GM12878 (cell line): ENCODE results near the gene ABHD11. TPM values are rescaled to one million over a fixed set of nuclear protein-coding genes. Genes with fewer than 3 reads are reported as not detected.

Source experiments
- ATAC-seq: fragments of 200-7000 bp; cut with Tn5 transposase; 3 replicates; pipeline ENCODE4 v1.9.1; 2020; ENCODE audit warnings: mild to moderate bottlenecking, moderate library complexity
- BruUV-seq: library from RNA; stranded (reverse); fragments of 400-500 nt; replicated peaks from 2 replicates; lab custom pipeline; 2021; lab: Mats Ljungman, UMichigan
- CTCF ChIA-PET: fragments of 300-600 bp; sonication (Branson Sonifier 250); formaldehyde crosslinking; extraction: SDS; loops from one replicate; lab custom pipeline; 2021; ENCODE audit warnings: inconsistent platforms; lab: Yijun Ruan, JAX
- POLR2A ChIA-PET: fragments of 350-600 bp; formaldehyde crosslinking; extraction: SDS; loops from one replicate; lab custom pipeline; 2021; ENCODE audit warnings: inconsistent platforms; lab: Charles Lee
- RAD21 ChIA-PET: fragments of 300-600 bp; sonication (Branson Sonifier 250); formaldehyde crosslinking; loops from one replicate; lab custom pipeline; 2023; ENCODE audit warnings: antibody characterized with exemption; ENCODE audit not compliant: unreplicated experiment; lab: Charles Lee
- SMC1A ChIA-PET: fragments of 300-600 bp; sonication (Branson Sonifier 250); formaldehyde crosslinking; loops from one replicate; lab custom pipeline; 2023; ENCODE audit not compliant: unreplicated experiment, uncharacterized antibody; lab: Charles Lee
- DNase-seq: peaks from one replicate; pipeline ENCODE4 v3.0.0-alpha.2; 2011; ENCODE audit warnings: low read depth, low spot score
- FAIRE-seq: peaks from 3 replicates; lab custom pipeline; 2011; peaks lifted over from hg19 to GRCh38; lab: Jason Lieb, UNC
- H2AFZ ChIP-seq: 2 replicates; pipeline ENCODE4 v1.6.0; 2011; ENCODE audit warnings: low read depth, low read length, control low read depth; ENCODE audit not compliant: control insufficient read depth
- H3K27ac ChIP-seq: 2 replicates; pipeline ENCODE4 v1.5.1; 2011; ENCODE audit warnings: control low read depth; ENCODE audit not compliant: control insufficient read depth, insufficient read depth
- H3K27me3 ChIP-seq, 2 experiments: replicated peaks in 1 of 2; 2 replicates each; pipeline versions ENCODE4 v1.6.0 to v1.6.1; 2011; ENCODE audit warnings: low read length in 1 of 2; ENCODE audit not compliant: control insufficient read depth in 2 of 2, insufficient read depth in 2 of 2
- H3K36me3 ChIP-seq, 2 experiments: 2 replicates each; pipeline ENCODE4 v1.5.1; 2011; ENCODE audit warnings: low read length in 1 of 2; ENCODE audit not compliant: control insufficient read depth in 2 of 2, insufficient read depth in 2 of 2
- H3K4me1 ChIP-seq: 2 replicates; pipeline ENCODE4 v1.6.1; 2011; ENCODE audit warnings: mild to moderate bottlenecking, low read length, moderate library complexity, mixed read lengths; ENCODE audit not compliant: control insufficient read depth, insufficient read depth
- H3K4me2 ChIP-seq: 2 replicates; pipeline ENCODE4 v1.6.0; 2011; ENCODE audit warnings: control low read depth; ENCODE audit not compliant: control insufficient read depth, insufficient read depth
- H3K4me3 ChIP-seq: fragments of 200-600 bp; sonication (generic); 2 replicates; pipeline ENCODE4 v1.5.1; 2016
- H3K79me2 ChIP-seq: 2 replicates; pipeline ENCODE4 v1.6.0; 2011; ENCODE audit warnings: low read length; ENCODE audit not compliant: control insufficient read depth, insufficient read depth
- H3K9ac ChIP-seq: 2 replicates; pipeline ENCODE4 v1.8.0; 2011; ENCODE audit warnings: low read length, control low read depth, mixed read lengths; ENCODE audit not compliant: control insufficient read depth, insufficient read depth
- H3K9me3 ChIP-seq: replicated peaks from 3 replicates; pipeline ENCODE4 v1.5.1; 2011; ENCODE audit warnings: mild to moderate bottlenecking, low read length; ENCODE audit not compliant: control insufficient read depth, insufficient read depth
- H4K20me1 ChIP-seq: 2 replicates; pipeline ENCODE4 v1.6.0; 2011; ENCODE audit not compliant: control insufficient read depth, insufficient read depth
- CUX1 ChIP-seq: IDR thresholded peaks from 2 replicates; pipeline ENCODE4 v1.6.1; 2012; ENCODE audit warnings: improper control_type of control experiment, low read depth, low read length; ENCODE audit not compliant: insufficient replicate concordance
- FOXK2 ChIP-seq: fragments of 450-650 bp; IDR thresholded peaks from 2 replicates; pipeline ENCODE4 v1.6.1; 2017; ENCODE audit warnings: mild to moderate bottlenecking, moderate library complexity
- HDAC2 ChIP-seq: fragments of 200-600 bp; sonication (generic); IDR thresholded peaks from 2 replicates; pipeline ENCODE4 v1.6.1; 2017
- MAX ChIP-seq: IDR thresholded peaks from 2 replicates; pipeline ENCODE4 v1.6.1; 2012; ENCODE audit warnings: low read depth, low read length, improper control_type of control experiment
- MYC ChIP-seq: IDR thresholded peaks from 2 replicates; pipeline ENCODE4 v1.6.1; 2011; ENCODE audit warnings: mild to moderate bottlenecking, low read length, moderate library complexity, inconsistent platforms; ENCODE audit not compliant: insufficient read depth, insufficient replicate concordance, insufficient read length, severe bottlenecking
- WGBS: methylation state at CpG from one replicate; pipeline ENCODE4 v1.1.6; 2016; ENCODE audit warnings: low lambda C conversion rate; ENCODE audit not compliant: insufficient replicate concordance, insufficient coverage; ENCODE audit errors: missing lambda C conversion rate; 5-methylcytosine and 5-hydroxymethylcytosine counted together
- in situ Hi-C: fragments of 300-500 bp; cut with MboI; formaldehyde crosslinking; loops from 9 replicates; pipeline ENCODE4 v1.14.3; 2018; ENCODE audit warnings: mixed read lengths
- intact Hi-C: fragments of 100-400 bp; cut with micrococcal nuclease; formaldehyde crosslinking; loops from one replicate; pipeline ENCODE4 v1.14.2; 2022; ENCODE audit not compliant: unreplicated experiment
- polyA plus RNA-seq, 11 experiments: library from polyadenylated mRNA; depleted of rRNA in 4 of 11; unstranded in 6 of 11; stranded (reverse) in 5 of 11; fragments of >200 nt; fragmentation: Nextera tagmentation in 4 of 11; fragmentation: Illumina TruSeq in 1 of 11; extraction: Ambion mirVana in 4 of 11; extraction: Trizol in 1 of 11; gene quantifications; 1 replicate in 1 of 11; 2 replicates in 10 of 11; pipeline versions ENCODE4 v1.2.1 to v1.2.3, GENCODE V29; 2011 to 2016; ENCODE audit warnings: inconsistent platforms in 2 of 11, missing spikeins in 2 of 11, low read depth in 1 of 11
- total RNA-seq, 4 experiments: library from RNA; depleted of rRNA in 3 of 4; stranded (reverse); fragments of >200 nt in 3 of 4; fragmentation: Illumina TruSeq in 1 of 4; extraction: Trizol in 1 of 4; gene quantifications; 2 replicates each; pipeline versions ENCODE4 v1.2.1 to v1.2.3, GENCODE V29; 2013 to 2021

Gene ABHD11
- total and polyA plus RNA-seq, 10 of the 15 experiments (the other 5 are each of a cell fraction or from before 2014, with no cell fraction given): 2.8 to 24.8 (median 10.1) TPM

GRCh38 chr7:73779517-73779916 lies 40.9 kb upstream of the ABHD11 start:
- no peak for ATAC-seq

More at GRCh38 chr7:73779517-73779916, 40.9 kb upstream of the ABHD11 start:
- Histone ChIP-seq H3K4me2 (no peak overlapping the region), H3K36me3 (no peaks in the 10 kb centered on the region), H3K4me1 (peaks cover 3% of the 10 kb centered on the region; the same call in 1 of the 2 replicates), H4K20me1 (no peaks in the 10 kb centered on the region), H3K4me3 (no peak overlapping the region), H3K27me3 (no peaks in the 10 kb centered on the region), H3K79me2 (no peaks in the 10 kb centered on the region), H3K9me3 (no peaks in the 10 kb centered on the region; the same call in 2 of the 3 replicates), H3K27ac (no peak overlapping the region)
- POLR2A ChIA-PET: no interaction called here
- in situ Hi-C loops (no loop called here), intact Hi-C loops (no loop called here)
- WGBS: 38% methylated on average over 1 of the region's 1 CpG
- CTCF ChIA-PET: no interaction called here
- SMC1A ChIA-PET: no interaction called here
- FAIRE-seq (no peak), DNase-seq (no peak)
- RAD21 ChIA-PET: no interaction called here
- TF ChIP-seq FOXK2: no peak
- no peak for TF ChIP-seq CUX1
- no peak for TF ChIP-seq MAX
- TF ChIP-seq MYC: no peak
- TF ChIP-seq HDAC2: no peak
- TF ChIP-seq, all 136 proteins: peak for 0
- no peak overlapping the region for H3K9ac ChIP-seq
- no peak overlapping the region for H2AFZ ChIP-seq
- no TSS peak for BruUV-seq
